ENCODE results near the gene INO80E.
A peak's percentile ranks its signal among the peaks of the same experiment; 100 is the strongest.
"Not testable (repeated sequence)": the region's sequence is repeated elsewhere in the genome, so short reads cannot be mapped to it uniquely, and the experiment has no call there.

INO80E gene

DNA sequence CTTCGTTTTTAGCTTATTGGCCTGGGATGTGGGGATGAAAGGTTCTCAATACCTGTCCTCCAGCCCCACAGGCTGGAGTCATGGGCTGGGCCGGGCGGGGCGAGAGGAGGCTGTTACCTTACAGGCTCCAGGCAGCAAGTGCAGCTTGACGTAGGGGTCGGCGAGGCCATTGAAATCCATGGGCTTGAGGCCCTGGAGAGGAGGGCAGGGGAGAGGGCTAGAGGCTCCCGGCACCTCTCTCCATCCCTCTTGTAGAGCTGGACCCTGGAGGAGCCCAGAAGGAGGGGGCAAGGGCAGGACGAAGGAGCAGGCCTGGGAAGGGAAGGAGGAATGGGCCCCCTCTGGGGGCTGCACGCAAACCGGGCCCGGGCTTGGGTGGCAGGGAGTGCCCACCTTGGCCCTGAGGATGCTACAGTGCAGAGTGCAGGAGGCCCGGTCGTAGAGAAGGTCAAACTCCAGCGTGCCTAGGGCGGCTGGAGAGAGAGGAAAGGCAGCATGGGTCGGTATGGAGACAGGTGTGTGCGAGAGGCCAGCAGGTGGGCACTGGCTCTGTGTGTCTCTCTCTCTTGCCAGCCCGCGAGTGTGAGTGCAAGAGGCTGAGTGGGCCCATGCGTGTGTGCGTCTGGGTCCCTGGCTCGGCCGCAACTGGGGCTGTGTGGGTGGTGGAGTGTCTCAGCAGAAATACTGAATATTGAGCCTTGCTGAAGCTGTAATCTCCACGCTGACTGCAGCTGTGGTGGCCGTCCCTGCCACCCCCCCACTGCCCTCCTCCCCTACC, 13.2 kb downstream of the INO80E start:
- Histone ChIP-seq H3K27ac (no peak overlapping the region), H3K27me3 (replicated peaks) (peaks cover 19% of the 10 kb centered on the region), H3K4me3 (ENCODE audit: low read depth, low read length) (no peak overlapping the region), H3K36me3 (replicated peaks) (no peaks in the 10 kb centered on the region)
- in situ Hi-C loops (cut with HindIII; ENCODE audit: low pct_ligation_motif_present, low sequenced_read_pairs): no loop called here
- DNase-seq: no peak
- TF ChIP-seq, protein P1, sequence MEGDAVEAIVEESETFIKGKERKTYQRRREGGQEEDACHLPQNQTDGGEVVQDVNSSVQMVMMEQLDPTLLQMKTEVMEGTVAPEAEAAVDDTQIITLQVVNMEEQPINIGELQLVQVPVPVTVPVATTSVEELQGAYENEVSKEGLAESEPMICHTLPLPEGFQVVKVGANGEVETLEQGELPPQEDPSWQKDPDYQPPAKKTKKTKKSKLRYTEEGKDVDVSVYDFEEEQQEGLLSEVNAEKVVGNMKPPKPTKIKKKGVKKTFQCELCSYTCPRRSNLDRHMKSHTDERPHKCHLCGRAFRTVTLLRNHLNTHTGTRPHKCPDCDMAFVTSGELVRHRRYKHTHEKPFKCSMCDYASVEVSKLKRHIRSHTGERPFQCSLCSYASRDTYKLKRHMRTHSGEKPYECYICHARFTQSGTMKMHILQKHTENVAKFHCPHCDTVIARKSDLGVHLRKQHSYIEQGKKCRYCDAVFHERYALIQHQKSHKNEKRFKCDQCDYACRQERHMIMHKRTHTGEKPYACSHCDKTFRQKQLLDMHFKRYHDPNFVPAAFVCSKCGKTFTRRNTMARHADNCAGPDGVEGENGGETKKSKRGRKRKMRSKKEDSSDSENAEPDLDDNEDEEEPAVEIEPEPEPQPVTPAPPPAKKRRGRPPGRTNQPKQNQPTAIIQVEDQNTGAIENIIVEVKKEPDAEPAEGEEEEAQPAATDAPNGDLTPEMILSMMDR (IDR thresholded peaks at IDR 0.05; ENCODE audit: low read depth, low read length, missing control alignments): no peak

DNA sequence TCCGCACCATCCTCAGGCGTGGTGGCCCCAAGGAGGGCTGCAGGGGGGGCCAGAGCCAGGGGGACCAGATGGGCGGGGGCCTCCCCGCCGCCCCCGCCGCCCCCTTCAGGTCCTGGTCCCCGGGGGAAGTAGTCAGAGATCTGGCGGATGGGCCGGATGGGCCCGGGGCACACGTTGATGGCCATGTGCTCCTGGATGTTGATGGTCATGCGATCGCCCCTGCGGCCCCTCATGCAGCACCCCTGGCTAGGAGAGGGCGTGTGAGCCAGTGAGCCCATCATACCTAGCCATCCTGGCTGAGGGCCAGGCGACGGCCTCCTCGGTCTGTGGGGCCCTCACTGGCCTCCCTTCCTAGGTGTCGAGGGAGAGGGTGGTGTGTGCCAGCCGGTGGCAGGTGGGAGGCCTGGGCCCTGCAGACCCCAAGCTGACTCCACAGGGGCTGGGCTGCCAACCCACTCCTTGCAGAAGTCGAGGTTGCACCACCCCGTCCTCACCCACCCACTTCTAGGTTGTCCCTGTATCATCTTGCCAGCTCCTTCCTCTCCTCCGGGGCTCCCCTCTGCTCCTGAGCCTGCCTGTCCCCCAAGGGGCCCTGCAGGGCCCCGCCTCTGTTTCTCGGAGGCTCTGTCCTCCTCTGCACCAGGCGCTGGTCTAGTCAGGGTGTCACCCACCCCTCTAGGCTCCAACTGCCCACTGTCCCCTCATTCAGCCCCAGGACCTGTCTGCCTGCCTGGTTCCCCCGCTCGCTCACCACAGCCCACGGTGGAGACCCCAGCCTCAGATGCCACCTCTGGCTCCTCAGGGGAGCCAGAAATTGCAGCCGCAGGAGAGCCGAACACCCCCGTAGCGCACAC, 14.2 kb downstream of the INO80E start:
- in situ Hi-C loops (cut with HindIII; ENCODE audit: low pct_ligation_motif_present, low sequenced_read_pairs): no loop called here
- Histone ChIP-seq H3K36me3 (replicated peaks) (no peaks in the 10 kb centered on the region), H3K4me3 (ENCODE audit: low read depth, low read length) (no peak overlapping the region), H3K27me3 (replicated peaks) (peaks cover 19% of the 10 kb centered on the region), H3K27ac (no peak overlapping the region)
- TF ChIP-seq, protein P1 (IDR thresholded peaks at IDR 0.05; ENCODE audit: low read depth, low read length, missing control alignments): no peak
- no peak for DNase-seq

DNA sequence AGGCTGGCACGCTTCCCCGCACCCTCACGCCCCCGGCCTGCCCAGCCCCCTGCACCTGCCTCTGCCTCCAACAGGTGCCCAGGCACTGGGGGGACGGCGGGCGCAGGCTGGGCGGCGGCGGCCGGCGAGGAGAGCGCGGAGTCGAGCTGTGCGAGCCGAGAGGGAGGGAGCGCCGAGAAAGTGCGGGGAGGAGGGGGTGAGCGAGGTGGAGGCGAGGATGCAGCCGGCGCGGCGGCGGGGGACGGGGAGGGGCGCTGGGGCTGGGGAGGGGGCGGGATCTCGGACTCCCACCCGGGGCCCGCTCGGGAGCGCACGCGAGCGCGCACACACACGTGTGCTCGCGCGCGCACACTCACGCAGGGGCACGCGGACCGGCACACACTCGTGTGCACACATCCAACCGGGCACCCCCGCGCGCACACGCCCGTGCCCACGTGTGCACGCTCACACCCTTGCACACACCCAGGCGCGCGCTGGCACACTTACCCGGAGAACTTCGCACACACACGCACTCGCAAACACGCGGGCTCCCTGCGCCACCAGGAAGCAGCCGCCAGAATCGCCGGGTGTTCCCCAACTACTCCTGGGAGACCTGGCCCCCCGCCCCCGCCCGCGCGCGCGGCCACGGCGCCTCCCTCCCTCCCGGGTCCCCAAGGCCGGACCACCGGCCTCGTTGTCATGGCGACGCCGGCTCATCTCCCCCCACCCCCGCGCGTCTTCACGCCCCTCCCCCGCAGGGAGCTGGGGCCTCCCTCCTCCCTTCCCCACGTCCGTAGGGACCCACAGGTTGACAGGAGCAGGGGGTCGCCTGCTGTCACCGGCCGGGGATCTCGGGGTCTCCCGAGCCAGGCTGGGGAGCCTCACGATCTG, 15.0 kb downstream of the INO80E start, which contains the start of gene DOC2A:
TSS of gene DOC2A (minus strand) at position 184 of the 870 bp plus-strand sequence. CDS start 805 bp downstream, outside the sequence.
- Histone ChIP-seq H3K27ac (no peak within 1 kb of the TSS), H3K36me3 (replicated peaks) (no peaks in the 10 kb centered on the region), H3K27me3 (replicated peaks) (peaks cover 19% of the 10 kb centered on the region), H3K4me3 (ENCODE audit: low read depth, low read length) (peak within 1 kb of the TSS; percentile 39)
- in situ Hi-C loops (cut with HindIII; ENCODE audit: low pct_ligation_motif_present, low sequenced_read_pairs): no loop called here
- TF ChIP-seq, protein P1 (IDR thresholded peaks at IDR 0.05; ENCODE audit: low read depth, low read length, missing control alignments): no peak
- no peak for DNase-seq

DNA sequence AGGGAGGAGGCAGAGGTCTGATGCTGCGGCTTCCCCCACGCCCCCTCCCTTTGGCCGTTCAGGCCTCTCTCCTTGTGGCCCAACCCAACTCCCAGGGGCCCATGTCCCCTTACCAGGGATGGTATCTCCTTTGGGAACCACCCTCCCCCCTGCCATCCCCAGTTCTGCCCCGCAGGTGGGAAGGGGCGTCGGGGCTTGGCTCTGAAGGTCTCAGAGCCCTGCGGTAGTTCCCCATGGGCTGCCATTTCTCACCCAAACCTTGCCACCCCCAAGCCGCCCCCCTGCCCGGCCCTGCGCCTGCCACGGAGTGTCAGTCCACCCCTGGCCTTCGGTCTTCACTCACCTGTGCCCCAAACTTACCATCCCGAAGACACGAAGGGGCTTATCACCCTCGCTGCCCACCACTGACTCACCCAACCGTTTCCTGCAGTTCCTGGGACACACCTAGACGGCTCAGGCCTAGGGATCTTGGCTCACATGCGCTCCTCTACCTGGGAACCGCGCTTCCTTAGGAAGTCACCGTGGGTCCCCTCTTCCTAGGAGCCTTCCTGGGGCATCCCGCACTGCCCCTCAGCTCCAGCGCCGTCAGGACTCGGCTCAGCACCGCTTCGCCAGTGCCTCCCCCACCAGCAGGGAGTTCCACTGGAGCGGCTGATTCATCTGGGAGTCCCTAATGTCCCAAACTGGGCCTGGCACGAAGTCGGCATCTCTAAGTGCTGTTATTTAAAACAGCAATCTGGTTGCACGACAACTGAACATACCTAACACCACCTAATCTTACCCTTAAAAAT, 15.9 kb downstream of the INO80E start:
- no peak for DNase-seq
- Histone ChIP-seq H3K36me3 (replicated peaks) (no peaks in the 10 kb centered on the region), H3K4me3 (ENCODE audit: low read depth, low read length) (no peak overlapping the region), H3K27ac (no peak overlapping the region), H3K27me3 (replicated peaks) (peaks cover 19% of the 10 kb centered on the region)
- TF ChIP-seq, protein P1 (IDR thresholded peaks at IDR 0.05; ENCODE audit: low read depth, low read length, missing control alignments): no peak
- in situ Hi-C loops (cut with HindIII; ENCODE audit: low pct_ligation_motif_present, low sequenced_read_pairs): no loop called here

DNA sequence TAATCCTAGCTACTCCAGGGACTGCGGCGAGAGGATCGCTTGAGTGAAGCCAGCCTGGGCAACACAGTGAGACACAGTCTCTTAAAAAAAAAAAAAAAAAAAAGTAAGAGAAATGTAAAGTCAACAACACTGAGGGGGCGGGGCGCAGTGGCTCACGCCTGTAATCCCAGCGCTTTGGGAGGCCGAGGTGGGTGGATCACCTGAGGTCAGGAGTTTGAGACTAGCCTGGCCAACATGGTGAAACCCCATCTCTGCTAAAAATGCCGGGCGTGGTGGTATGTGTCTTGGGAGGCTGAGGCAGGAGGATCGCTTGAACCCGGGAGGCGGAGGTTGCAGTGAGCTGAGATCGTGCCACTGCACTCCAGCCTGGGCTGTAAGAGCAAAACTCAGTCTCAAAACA, 16.6 kb downstream of the INO80E start:
- H3K27ac ChIP-seq; in situ Hi-C loops (cut with HindIII; ENCODE audit: low pct_ligation_motif_present, low sequenced_read_pairs): not testable (repeated sequence)
- peaks cover 19% of the 10 kb centered on the region for H3K27me3 ChIP-seq (replicated peaks)

DNA sequence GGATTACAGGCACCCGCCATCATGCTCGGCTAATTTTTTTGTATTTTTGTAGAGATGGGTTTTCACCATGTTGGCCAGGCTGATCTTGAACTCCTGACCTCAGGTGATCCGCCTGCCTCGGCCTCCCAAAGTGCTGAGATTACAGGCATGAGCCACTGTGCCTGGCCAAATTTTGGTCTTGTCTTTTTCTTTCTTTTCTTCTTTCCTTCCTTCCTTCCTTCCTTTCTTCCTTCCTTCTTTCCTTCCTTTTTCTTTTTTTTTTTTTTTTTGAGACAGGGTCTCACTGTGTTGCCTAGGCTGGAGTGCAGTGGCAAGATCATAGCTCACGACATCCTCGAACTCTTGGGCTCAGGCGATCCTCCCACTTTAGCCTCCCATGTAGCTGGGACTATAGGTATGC, 19.4 kb downstream of the INO80E start:
- H3K27me3 ChIP-seq (replicated peaks): peaks cover 12% of the 10 kb centered on the region
- in situ Hi-C loops (cut with HindIII; ENCODE audit: low pct_ligation_motif_present, low sequenced_read_pairs); H3K27ac ChIP-seq; DNase-seq; H3K4me3 ChIP-seq (ENCODE audit: low read depth, low read length); H3K36me3 ChIP-seq (replicated peaks): not testable (repeated sequence)

More for the DNA sequence above, 16.6 kb downstream of the INO80E start:
- not testable (repeated sequence) for DNase-seq; H3K4me3 ChIP-seq (ENCODE audit: low read depth, low read length); H3K36me3 ChIP-seq (replicated peaks)
